Subcutaneous adipose tissue (tissue), 4 donors: Measurements from ENCODE around the gene ALS2CL. TPM values are rescaled to one million over a fixed set of nuclear protein-coding genes. Genes with fewer than 3 reads are reported as not detected.

Source experiments
- CTCF ChIP-seq: fragments of 450-650 bp; IDR thresholded peaks from one replicate; pipeline ENCODE4 v1.5.1; 2016; ENCODE audit warnings: low read depth, mild to moderate bottlenecking, control low read depth, antibody characterized with exemption, moderate library complexity
- total RNA-seq, 4 donors: library from RNA; depleted of rRNA; stranded (reverse); fragments of >200 nt; gene quantifications; one replicate each; pipeline ENCODE4 v1.1.0, GENCODE V29; 2016

ALS2CL gene
- 10 to 100 TPM in 1 of 4 donors, 1 to 10 TPM in 3; 4.4 to 30.3 (median 7.8) TPM for total RNA-seq

- no peak for TF ChIP-seq CTCF
Measured at GRCh38 chr3:46693038-46693891, at the start of gene ALS2CL. Gene ALS2CL, minus strand, starts transcription at chr3:46693679. Its CDS starts 4,239 bp downstream, at chr3:46689440.

- TF ChIP-seq CTCF: no peak
Measured at GRCh38 chr3:46742992-46743585, 49.6 kb upstream of the ALS2CL start.

GRCh38 chr3:46737329-46737731 is 43.9 kb upstream of the ALS2CL start:
- TF ChIP-seq CTCF: no peak

GRCh38 chr3:46736006-46736872 is 42.8 kb upstream of the ALS2CL start:
- TF ChIP-seq CTCF: no peak

- no peak for TF ChIP-seq CTCF
Measured at GRCh38 chr3:46734773-46735172, 41.3 kb upstream of the ALS2CL start.

- TF ChIP-seq CTCF: no peak
Measured at GRCh38 chr3:46733026-46733800, 39.7 kb upstream of the ALS2CL start.
